H1 (cell line): ENCODE measurements around the gene RHOH. TPM values are rescaled to one million over a fixed set of nuclear protein-coding genes. Genes with fewer than 3 reads are reported as not detected.

ENCODE experiments used
- CTCF ChIA-PET: fragments of 300-600 bp; sonication (Branson Sonifier 250); formaldehyde crosslinking; loops from one replicate; lab custom pipeline; 2021; ENCODE audit not compliant: partially characterized antibody; lab: Charles Lee
- POLR2A ChIA-PET: fragments of 300-600 bp; sonication (Branson Sonifier 250); formaldehyde crosslinking; loops from one replicate; lab custom pipeline; 2021; ENCODE audit warnings: inconsistent platforms; ENCODE audit not compliant: partially characterized antibody; lab: Charles Lee
- DNase-seq, 2 experiments: peaks; one replicate each; pipeline versions ENCODE4 v3.0.0 to v3.0.0-alpha.2; 2010 to 2022; ENCODE audit warnings: low spot score in 2 of 2, low read depth in 1 of 2, mixed read lengths in 1 of 2
- FAIRE-seq: peaks from 2 replicates; lab custom pipeline; 2011; peaks lifted over from hg19 to GRCh38; lab: Jason Lieb, UNC
- H2AFZ ChIP-seq: 2 replicates; pipeline ENCODE4 v1.8.1; 2012; ENCODE audit warnings: low read length, inconsistent platforms
- H2AK5ac ChIP-seq: 2 replicates; pipeline ENCODE4 v1.6.1; 2013; ENCODE audit warnings: low read depth, low read length
- H2BK120ac ChIP-seq: replicated peaks from 2 replicates; pipeline ENCODE3; 2013; ENCODE audit warnings: low read depth, low read length, inconsistent platforms
- H2BK12ac ChIP-seq: 2 replicates; pipeline ENCODE4 v1.6.1; 2013; ENCODE audit warnings: low read depth, low read length
- H2BK15ac ChIP-seq: 2 replicates; pipeline ENCODE4 v1.6.1; 2013; ENCODE audit warnings: low read length
- H2BK20ac ChIP-seq: 2 replicates; pipeline ENCODE4 v1.6.1; 2013; ENCODE audit warnings: low read length
- H2BK5ac ChIP-seq: 2 replicates; pipeline ENCODE4 v1.6.1; 2013; ENCODE audit warnings: low read depth, low read length
- H3K14ac ChIP-seq: 2 replicates; pipeline ENCODE4 v1.6.1; 2013; ENCODE audit warnings: inconsistent platforms; ENCODE audit not compliant: insufficient read length
- H3K18ac ChIP-seq: 2 replicates; pipeline ENCODE4 v1.6.1; 2013; ENCODE audit warnings: low read length; ENCODE audit errors: extremely low read depth
- H3K23ac ChIP-seq: 2 replicates; pipeline ENCODE4 v1.6.1; 2013; ENCODE audit warnings: inconsistent platforms; ENCODE audit not compliant: insufficient read length
- H3K23me2 ChIP-seq: 2 replicates; pipeline ENCODE4 v1.6.1; 2013; ENCODE audit warnings: low read depth, low read length
- H3K27ac ChIP-seq: 2 replicates; pipeline ENCODE4 v1.6.1; 2011; ENCODE audit warnings: low read depth, low read length, inconsistent platforms
- H3K27me3 ChIP-seq, 4 experiments: replicated peaks in 1 of 4; 1 replicate in 1 of 4; 2 replicates in 3 of 4; pipeline versions ENCODE4 v1.6.1 to v1.8.1; 2011 to 2013; ENCODE audit warnings: low read length in 3 of 4, mild to moderate bottlenecking in 3 of 4, inconsistent platforms in 2 of 4, mixed read lengths in 2 of 4, moderate library complexity in 1 of 4; ENCODE audit not compliant: control insufficient read depth in 3 of 4, insufficient read depth in 3 of 4; ENCODE audit errors: extremely low read depth in 1 of 4
- H3K36me3 ChIP-seq, 4 experiments: 2 replicates each; pipeline versions ENCODE4 v1.6.1 to v1.8.1; 2011 to 2013; ENCODE audit warnings: mild to moderate bottlenecking in 4 of 4, low read length in 3 of 4, moderate library complexity in 2 of 4, control low read depth in 1 of 4, inconsistent platforms in 1 of 4; ENCODE audit not compliant: insufficient read depth in 4 of 4, control insufficient read depth in 2 of 4
- H3K4ac ChIP-seq: replicated peaks from 2 replicates; pipeline ENCODE3; 2013; ENCODE audit warnings: low read length, low read depth, mixed read lengths, inconsistent platforms; ENCODE audit not compliant: insufficient read length
- H3K4me1 ChIP-seq, 4 experiments: replicated peaks in 1 of 4; 1 replicate in 1 of 4; 2 replicates in 3 of 4; pipeline versions ENCODE4 v1.6.1 to v1.8.1; 2011 to 2013; ENCODE audit warnings: low read length in 3 of 4, inconsistent platforms in 2 of 4, mixed read lengths in 1 of 4; ENCODE audit not compliant: insufficient read depth in 4 of 4, control insufficient read depth in 3 of 4
- H3K4me2 ChIP-seq, 2 experiments: 2 replicates each; pipeline versions ENCODE4 v1.6.1 to v1.8.1; 2011 to 2013; ENCODE audit warnings: low read depth in 2 of 2, low read length in 2 of 2, control low read depth in 1 of 2, inconsistent platforms in 1 of 2, mild to moderate bottlenecking in 1 of 2; ENCODE audit not compliant: insufficient read depth in 1 of 2
- H3K4me3 ChIP-seq, 4 experiments: fragments of 200-600, 300-600 bp in 1 of 4; sonication (generic), shearing (Covaris generic), sonication (Bioruptor Twin) in 1 of 4; 2 replicates each; pipeline versions ENCODE4 v1.5.1 to v1.8.1; 2011 to 2016; ENCODE audit warnings: low read length in 4 of 4, low read depth in 3 of 4, control low read depth in 2 of 4, inconsistent platforms in 2 of 4, mild to moderate bottlenecking in 2 of 4, mixed read lengths in 1 of 4, moderate library complexity in 1 of 4; ENCODE audit not compliant: insufficient read depth in 2 of 4; ENCODE audit errors: extremely low read depth in 1 of 4
- H3K56ac ChIP-seq: replicated peaks from 2 replicates; pipeline ENCODE3; 2013; ENCODE audit warnings: low read depth, mild to moderate bottlenecking, mixed read lengths, low read length, inconsistent platforms; ENCODE audit not compliant: insufficient read length
- H3K79me1 ChIP-seq: 2 replicates; pipeline ENCODE4 v1.6.1; 2013; ENCODE audit warnings: low read depth, low read length, control low read depth
- H3K79me2 ChIP-seq, 2 experiments: 2 replicates each; pipeline versions ENCODE4 v1.6.1 to v1.8.1; 2012 to 2013; ENCODE audit warnings: low read length in 2 of 2, mild to moderate bottlenecking in 2 of 2, inconsistent platforms in 1 of 2; ENCODE audit not compliant: insufficient read depth in 2 of 2, control insufficient read depth in 1 of 2
- H3K9ac ChIP-seq, 4 experiments: replicated peaks in 1 of 4; 1 replicate in 1 of 4; 2 replicates in 3 of 4; pipeline versions ENCODE4 v1.6.1 to v1.8.1; 2011 to 2013; ENCODE audit warnings: low read depth in 3 of 4, low read length in 3 of 4, control low read depth in 2 of 4, mild to moderate bottlenecking in 2 of 4, moderate library complexity in 2 of 4, inconsistent platforms in 1 of 4; ENCODE audit errors: extremely low read depth in 1 of 4
- H3K9me3 ChIP-seq, 2 experiments: 2 replicates each; pipeline versions ENCODE4 v1.6.1 to v1.8.1; 2012 to 2013; ENCODE audit warnings: mild to moderate bottlenecking in 2 of 2, moderate library complexity in 2 of 2, control low read depth in 1 of 2, inconsistent platforms in 1 of 2, low read depth in 1 of 2, low read length in 1 of 2, mixed read lengths in 1 of 2; ENCODE audit not compliant: insufficient read depth in 2 of 2
- H4K20me1 ChIP-seq, 2 experiments: replicated peaks in 1 of 2; 2 replicates each; pipeline versions ENCODE3 to v1.8.1; 2011 to 2013; ENCODE audit warnings: inconsistent platforms in 2 of 2, low read length in 2 of 2, mild to moderate bottlenecking in 1 of 2; ENCODE audit not compliant: insufficient read depth in 2 of 2, control insufficient read depth in 1 of 2
- H4K5ac ChIP-seq: 2 replicates; pipeline ENCODE4 v1.6.1; 2013; ENCODE audit warnings: low read length, low read depth, mixed read lengths, inconsistent platforms; ENCODE audit not compliant: insufficient read length
- H4K8ac ChIP-seq: 2 replicates; pipeline ENCODE4 v1.8.0; 2013; ENCODE audit warnings: mild to moderate bottlenecking, moderate library complexity, low read length, inconsistent platforms; ENCODE audit not compliant: insufficient read depth; ENCODE audit errors: extremely low read depth
- H4K91ac ChIP-seq: replicated peaks from 2 replicates; pipeline ENCODE3; 2013; ENCODE audit warnings: low read length, mixed read lengths, inconsistent platforms; ENCODE audit not compliant: insufficient read length
- MAFK ChIP-seq: IDR thresholded peaks from 2 replicates; pipeline ENCODE4 v1.6.1; 2012; ENCODE audit warnings: low read depth, mild to moderate bottlenecking, improper control_type of control experiment, low read length
- NRF1 ChIP-seq: IDR thresholded peaks from 2 replicates; pipeline ENCODE4 v1.6.1; 2011; ENCODE audit warnings: mild to moderate bottlenecking, low read depth, low read length, improper control_type of control experiment
- WGBS, 2 experiments: shearing (Covaris generic) in 1 of 2; methylation state at CpG; one replicate each; pipeline versions ENCODE4 v1.1.6 to v1.1.7; 2013 to 2015; ENCODE audit warnings: low lambda C conversion rate in 2 of 2, mixed read lengths in 2 of 2, inconsistent platforms in 1 of 2, low coverage in 1 of 2, missing lambda C conversion rate in 1 of 2; ENCODE audit not compliant: insufficient replicate concordance in 2 of 2, insufficient coverage in 1 of 2, insufficient read length in 1 of 2; ENCODE audit errors: extremely low coverage in 1 of 2, missing lambda C conversion rate in 1 of 2; 5-methylcytosine and 5-hydroxymethylcytosine counted together
- polyA plus RNA-seq, 7 experiments: library from polyadenylated mRNA; depleted of rRNA in 3 of 7; stranded (reverse) in 5 of 7; unstranded in 2 of 7; fragments of >200 nt in 5 of 7; fragments of 200-250 nt in 2 of 7; gene quantifications; 1 replicate in 5 of 7; 2 replicates in 1 of 7; 4 replicates in 1 of 7; pipeline versions ENCODE4 v1.2.1 to v1.2.3, GENCODE V29; 2011 to 2013; ENCODE audit warnings: missing spikeins in 2 of 7, mixed read lengths in 2 of 7
- total RNA-seq: library from RNA; stranded (reverse); fragmentation: NEBNext Ultra II Directional; extraction: Animal tissue kit (Norgen Biotek cat#: 25700); gene quantifications from 2 replicates; pipeline ENCODE4 v1.2.1, GENCODE V29; 2021

Gene RHOH
- total and polyA plus RNA-seq, 2 of the 8 experiments (the other 6 are each of a cell fraction or from before 2014, with no cell fraction given): 5.9 to 6.9 TPM

- Histone ChIP-seq H2AFZ (no peak overlapping the region), H3K27me3 (no peaks in the 10 kb centered on the region), H3K36me3 (peaks cover 0 to 3% (median under 1%) of the 10 kb centered on the region in 4 experiments; a peak in 1 of 8 replicates), H3K23me2 (no peaks in the 10 kb centered on the region), H2BK15ac (no peak overlapping the region), H2BK20ac (no peak overlapping the region), H3K14ac (no peak overlapping the region), H3K4ac (no peak overlapping the region), H3K79me1 (no peaks in the 10 kb centered on the region; the same call in none of the 2 replicates), H2AK5ac (no peak overlapping the region), H2BK12ac (no peak overlapping the region), H3K4me3 (no peak overlapping the region), H3K27ac (no peak overlapping the region), H3K4me2 (no peak overlapping the region), H3K79me2 (no peaks in the 10 kb centered on the region), H4K20me1 (no peaks in the 10 kb centered on the region), H4K8ac (no peak overlapping the region), H2BK120ac (no peak overlapping the region), H4K5ac (no peak overlapping the region), H3K56ac (no peak overlapping the region), H3K18ac (no peak overlapping the region), H4K91ac (no peak overlapping the region), H2BK5ac (no peak overlapping the region), H3K9ac (no peak overlapping the region), H3K4me1 (peaks cover 2 to 3% (median 2%) of the 10 kb centered on the region in 4 experiments; a peak in 3 of 7 replicates), H3K23ac (no peak overlapping the region), H3K9me3 (0 out of 4 replicates have a peak, but pooled peaks cover 0 to 2% of the 10 kb centered on the region in 2 experiments)
- DNase-seq (no peak), FAIRE-seq (peak; percentile 52)
- POLR2A ChIA-PET: interaction anchor here (1.1 kb wide), 1 partner anchor 9 kb away, joined by 3 read pairs; no protein-coding TSS in a partner anchor
- TF ChIP-seq MAFK (peak; percentile 91), NRF1 (no peak)
- CTCF ChIA-PET: interaction anchor here (0.8 to 2.0 kb wide), 4 partner anchors 18 to 99 kb away, joined by 3 to 6 read pairs (median 5); no protein-coding TSS in a partner anchor
- WGBS, 2 experiments: 53% methylated on average over 2 of the region's 2 CpGs; no CpG with 5 or more reads in 1 of the 2 experiments
Observed at GRCh38 chr4:40227284-40227683, 30.5 kb downstream of the RHOH start.
